Measurements from ENCODE around the gene CATSPERZ. TPM values are rescaled to one million over a fixed set of nuclear protein-coding genes. Genes with fewer than 3 reads are reported as not detected.

The CATSPERZ gene
- total and polyA plus RNA-seq, 2 of the 13 experiments (the other 11 are each of a cell fraction or from before 2014, with no cell fraction given) = 0.22 to 0.48 TPM

GRCh38 chr11:64284962-64285884 is 14.9 kb upstream of the CATSPERZ start, which contains the start of gene GPR137 (continued):
- TF ChIP-seq CBX5 (CRISPR knock-in tag; IDR thresholded peaks at IDR 0.05; ENCODE audit: borderline replicate concordance) = no peak
- TF ChIP-seq SNRNP70 (IDR thresholded peaks at IDR 0.05; ENCODE audit: low read depth, low read length) = peak; percentile 100
- TF ChIP-seq ZNF34 (CRISPR knock-in tag; IDR thresholded peaks at IDR 0.05; ENCODE audit: borderline replicate concordance) = no peak
- TF ChIP-seq ZBTB43 (CRISPR knock-in tag; conservative IDR thresholded peaks at IDR 0.05) = 0 out of 2 replicates have a peak, but pooled peaks have one; percentile 2
- 0 out of 2 replicates have a peak, but pooled peaks have one; percentile 10 for TF ChIP-seq SMAD1 (CRISPR knock-in tag; IDR thresholded peaks at IDR 0.05; ENCODE audit: borderline replicate concordance, low read depth)
- TF ChIP-seq ZSCAN29 (CRISPR knock-in tag; conservative IDR thresholded peaks at IDR 0.05) = no peak
- TF ChIP-seq GABPA (IDR thresholded peaks at IDR 0.05; ENCODE audit: low read depth, low read length) = peak; percentile 45
- peak; percentile 70; the same call in 1 of the 2 replicates for TF ChIP-seq GABPA (CRISPR knock-in tag; IDR thresholded peaks at IDR 0.05; ENCODE audit: low read depth)
- peak; percentile 77 for TF ChIP-seq THAP11 (CRISPR knock-in tag; IDR thresholded peaks at IDR 0.05)
- TF ChIP-seq POLR2AphosphoS5 (IDR thresholded peaks at IDR 0.05; ENCODE audit: low read depth, low read length) = no peak
- no peak for TF ChIP-seq ZFP1 (CRISPR knock-in tag; IDR thresholded peaks at IDR 0.05)
- TF ChIP-seq TERF1 (CRISPR knock-in tag; IDR thresholded peaks at IDR 0.05) = no peak
- 0 out of 2 replicates have a peak, but pooled peaks have one; percentile 25 for TF ChIP-seq PHF21A (CRISPR knock-in tag; IDR thresholded peaks at IDR 0.05)
- TF ChIP-seq SNAPC4 (CRISPR knock-in tag; IDR thresholded peaks at IDR 0.05) = 0 out of 2 replicates have a peak, but pooled peaks have one; percentile 27
- 0 out of 2 replicates have a peak, but pooled peaks have one; percentile 11 for TF ChIP-seq CAMTA2 (CRISPR knock-in tag; IDR thresholded peaks at IDR 0.05; ENCODE audit: borderline replicate concordance)
- no peak for TF ChIP-seq ZSCAN9 (CRISPR knock-in tag; IDR thresholded peaks at IDR 0.05; ENCODE audit: borderline replicate concordance)
- no peak for TF ChIP-seq MTA1 (CRISPR knock-in tag; IDR thresholded peaks at IDR 0.05; ENCODE audit: borderline replicate concordance)
- TF ChIP-seq PCBP1 (IDR thresholded peaks at IDR 0.05; ENCODE audit: borderline replicate concordance, low read depth, low read length) = no peak
- TF ChIP-seq POLR2AphosphoS2 (IDR thresholded peaks at IDR 0.05; ENCODE audit: low read depth, low read length) = no peak
- TF ChIP-seq ZNF780A (CRISPR knock-in tag; IDR thresholded peaks at IDR 0.05) = no peak
- peak; percentile 100 for TF ChIP-seq NAIF1 (CRISPR knock-in tag; IDR thresholded peaks at IDR 0.05; ENCODE audit: borderline replicate concordance)
- no peak for TF ChIP-seq DDIT3 (CRISPR knock-in tag; IDR thresholded peaks at IDR 0.05)

Measured in HepG2 (cell line).